Stimulated activated CD8-positive, alpha-beta memory T cell treated with anti-CD3 and anti-CD28 coated beads, Interleukin-4, amount 100 ng/mL, for 1 hour (primary cell): ENCODE results near the gene CCNI2.
"Not testable (repeated sequence)": the region's sequence is repeated elsewhere in the genome, so short reads cannot be mapped to it uniquely, and the experiment has no call there.

Source experiments
- DNase-seq, 2 donors: peaks; one replicate each; pipeline ENCODE4 v3.0.0-alpha.2; 2020; ENCODE audit warnings: low read depth in 2 of 2, low spot score in 1 of 2

The CCNI2 gene

GRCh38 chr5:132779961-132780360 lies 32.7 kb downstream of the CCNI2 start:
- no peak for DNase-seq

GRCh38 chr5:132780577-132780976 lies 33.4 kb downstream of the CCNI2 start:
- DNase-seq = no peak

GRCh38 chr5:132781029-132781428 lies 33.8 kb downstream of the CCNI2 start:
- DNase-seq = no peak

GRCh38 chr5:132782101-132782500 lies 34.9 kb downstream of the CCNI2 start:
- no peak for DNase-seq

- no peak for DNase-seq
These were observed 38.1 kb downstream of the CCNI2 start for GRCh38 chr5:132785365-132785764.

GRCh38 chr5:132785864-132786263 lies 38.6 kb downstream of the CCNI2 start:
- DNase-seq = no peak

- no peak for DNase-seq
These were observed 39.9 kb downstream of the CCNI2 start for GRCh38 chr5:132787076-132787475.

- DNase-seq = no peak
These were observed 41.3 kb downstream of the CCNI2 start for GRCh38 chr5:132788508-132788907.

- no peak for DNase-seq
These were observed 42.0 kb downstream of the CCNI2 start for GRCh38 chr5:132788990-132789886.

GRCh38 chr5:132790201-132790865 lies 43.1 kb downstream of the CCNI2 start:
- no peak for DNase-seq

- no peak for DNase-seq
These were observed 43.8 kb downstream of the CCNI2 start for GRCh38 chr5:132791026-132791425.

GRCh38 chr5:132797651-132798050 lies 50.4 kb downstream of the CCNI2 start:
- no peak for DNase-seq

- DNase-seq = no peak
These were observed 52.2 kb downstream of the CCNI2 start for GRCh38 chr5:132799392-132799791.

GRCh38 chr5:132800545-132800944 lies 53.3 kb downstream of the CCNI2 start:
- DNase-seq = no peak

- DNase-seq = no peak
These were observed 54.9 kb downstream of the CCNI2 start for GRCh38 chr5:132802044-132802684.

- not testable (repeated sequence) for DNase-seq
These were observed 55.5 kb downstream of the CCNI2 start for GRCh38 chr5:132802685-132803066.
